Esophagus muscularis mucosa (tissue), 4 donors: ENCODE measurements around the gene NLRP14. TPM values are rescaled to one million over a fixed set of nuclear protein-coding genes. Genes with fewer than 3 reads are reported as not detected.

Experiments
- DNase-seq: peaks from one replicate; pipeline ENCODE4 v3.0.0-alpha.2; 2017; ENCODE audit errors: extremely low spot score
- H3K27ac ChIP-seq, 4 donors: fragments of 200-600 bp; sonication (generic); replicated peaks in 1 of 4; 1 replicate in 3 of 4; 2 replicates in 1 of 4; pipeline ENCODE4 v1.5.1; 2016 to 2019; ENCODE audit warnings: mild to moderate bottlenecking in 1 of 4
- H3K27me3 ChIP-seq, 4 donors: fragments of 200-600 bp; sonication (generic); one replicate each; pipeline versions ENCODE4 v1.5.1 to v1.6.0; 2016 to 2019
- H3K36me3 ChIP-seq, 4 donors: fragments of 200-600 bp; sonication (generic); one replicate each; pipeline ENCODE4 v1.5.1; 2016 to 2019
- H3K4me1 ChIP-seq, 4 donors: fragments of 200-600 bp; sonication (generic); one replicate each; pipeline ENCODE4 v1.5.1; 2016 to 2019
- H3K4me3 ChIP-seq, 4 donors: fragments of 200-600 bp; sonication (generic); 1 replicate in 2 of 4; 2 replicates in 2 of 4; pipeline ENCODE4 v1.5.1; 2016 to 2019; ENCODE audit warnings: mild to moderate bottlenecking in 4 of 4, moderate library complexity in 1 of 4
- H3K9me3 ChIP-seq, 4 donors: fragments of 200-600 bp; sonication (generic); 1 replicate in 3 of 4; 2 replicates in 1 of 4; pipeline ENCODE4 v1.5.1; 2016 to 2019
- EP300 ChIP-seq: sonication (generic); formaldehyde crosslinking; IDR thresholded peaks from one replicate; pipeline ENCODE4 v1.6.1; 2017; ENCODE audit warnings: antibody characterized with exemption
- POLR2A ChIP-seq: fragments of 450-650 bp; IDR thresholded peaks from one replicate; pipeline ENCODE4 v1.6.1; 2017; ENCODE audit warnings: antibody characterized with exemption, moderate library complexity, mild to moderate bottlenecking, low read depth
- POLR2AphosphoS5 ChIP-seq, 2 donors: sonication (generic); formaldehyde crosslinking; IDR thresholded peaks; one replicate each; pipeline ENCODE4 v1.6.1; 2017; ENCODE audit warnings: antibody characterized with exemption in 2 of 2
- WGBS: methylation state at CpG from one replicate; pipeline ENCODE4 v1.1.5; 2018; 5-methylcytosine and 5-hydroxymethylcytosine counted together
- intact Hi-C: fragments of 100-400 bp; cut with DNase I; formaldehyde crosslinking; loops from one replicate; pipeline ENCODE4 v1.15.1; 2023
- total RNA-seq, 4 donors: library from RNA; depleted of rRNA; stranded (reverse); fragments of >200 nt; gene quantifications; one replicate each; pipeline versions ENCODE4 v1.1.0 to v1.2.1, GENCODE V29; 2016
- TF ChIP-seq, protein P1 (sequence below), 3 experiments: fragments of 200-600 bp in 2 of 3; fragments of 450-650 bp in 1 of 3; sonication (generic) in 2 of 3; IDR thresholded peaks; one replicate each; pipeline ENCODE4 v1.5.1; 2017 to 2019; ENCODE audit warnings: antibody characterized with exemption in 3 of 3, mild to moderate bottlenecking in 2 of 3, moderate library complexity in 1 of 3

NLRP14 gene, protein sequence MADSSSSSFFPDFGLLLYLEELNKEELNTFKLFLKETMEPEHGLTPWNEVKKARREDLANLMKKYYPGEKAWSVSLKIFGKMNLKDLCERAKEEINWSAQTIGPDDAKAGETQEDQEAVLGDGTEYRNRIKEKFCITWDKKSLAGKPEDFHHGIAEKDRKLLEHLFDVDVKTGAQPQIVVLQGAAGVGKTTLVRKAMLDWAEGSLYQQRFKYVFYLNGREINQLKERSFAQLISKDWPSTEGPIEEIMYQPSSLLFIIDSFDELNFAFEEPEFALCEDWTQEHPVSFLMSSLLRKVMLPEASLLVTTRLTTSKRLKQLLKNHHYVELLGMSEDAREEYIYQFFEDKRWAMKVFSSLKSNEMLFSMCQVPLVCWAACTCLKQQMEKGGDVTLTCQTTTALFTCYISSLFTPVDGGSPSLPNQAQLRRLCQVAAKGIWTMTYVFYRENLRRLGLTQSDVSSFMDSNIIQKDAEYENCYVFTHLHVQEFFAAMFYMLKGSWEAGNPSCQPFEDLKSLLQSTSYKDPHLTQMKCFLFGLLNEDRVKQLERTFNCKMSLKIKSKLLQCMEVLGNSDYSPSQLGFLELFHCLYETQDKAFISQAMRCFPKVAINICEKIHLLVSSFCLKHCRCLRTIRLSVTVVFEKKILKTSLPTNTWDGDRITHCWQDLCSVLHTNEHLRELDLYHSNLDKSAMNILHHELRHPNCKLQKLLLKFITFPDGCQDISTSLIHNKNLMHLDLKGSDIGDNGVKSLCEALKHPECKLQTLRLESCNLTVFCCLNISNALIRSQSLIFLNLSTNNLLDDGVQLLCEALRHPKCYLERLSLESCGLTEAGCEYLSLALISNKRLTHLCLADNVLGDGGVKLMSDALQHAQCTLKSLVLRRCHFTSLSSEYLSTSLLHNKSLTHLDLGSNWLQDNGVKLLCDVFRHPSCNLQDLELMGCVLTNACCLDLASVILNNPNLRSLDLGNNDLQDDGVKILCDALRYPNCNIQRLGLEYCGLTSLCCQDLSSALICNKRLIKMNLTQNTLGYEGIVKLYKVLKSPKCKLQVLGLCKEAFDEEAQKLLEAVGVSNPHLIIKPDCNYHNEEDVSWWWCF
- not detected for total RNA-seq

DNA sequence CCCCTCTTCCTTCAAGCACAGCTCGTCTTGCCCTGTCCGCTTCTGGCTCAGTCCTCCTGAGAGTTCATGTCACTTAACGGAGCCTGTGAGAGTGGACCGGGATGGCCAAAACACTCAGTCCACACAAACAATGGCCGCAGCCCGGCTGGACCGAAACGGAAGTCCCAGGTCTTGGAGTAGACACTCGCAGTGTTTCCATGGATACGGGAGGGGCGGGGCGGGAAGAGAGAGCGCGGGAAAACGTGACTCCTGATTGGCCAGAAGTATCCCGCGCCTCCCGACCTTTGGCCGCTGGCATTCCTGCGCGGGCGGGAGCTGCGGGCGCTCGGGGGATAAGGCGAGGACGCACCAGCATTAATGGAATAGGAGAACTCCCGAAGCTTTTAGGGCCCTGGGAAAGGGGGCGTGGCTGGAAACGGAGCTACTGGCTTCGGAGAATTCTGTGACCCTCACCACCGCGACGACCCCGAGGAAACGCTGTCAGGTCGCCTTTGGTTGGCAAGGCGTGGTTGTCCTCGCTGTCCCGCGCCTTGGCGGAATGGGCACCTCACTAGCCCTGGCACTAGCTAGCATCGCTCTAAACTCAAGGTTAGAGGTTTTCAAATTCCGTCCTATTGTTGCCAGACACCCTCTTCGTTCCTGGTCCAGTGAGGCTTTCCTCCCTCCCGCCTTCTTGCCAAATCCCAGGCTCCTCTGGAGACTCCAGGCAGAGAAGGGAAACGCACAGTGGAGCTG is at the start of gene NLRP14, which contains the start of gene ZNF214:
NLRP14 (plus strand) TSS at position 297 of the 735 bp plus-strand sequence. CDS start 18,108 bp downstream, outside the sequence.
ZNF214 (minus strand) TSS at position 164 of the 735 bp plus-strand sequence. CDS start 17,511 bp downstream, outside the sequence.
- H3K27ac ChIP-seq: peak within 1 kb of the TSS; percentile 67 to 86 (median 76)
- intact Hi-C loops: no loop called here
- no peaks in the 10 kb centered on the region for H3K27me3 ChIP-seq
- H3K4me1 ChIP-seq: peaks cover 8 to 24% (median 14%) of the 10 kb centered on the region in 4 donors
- no peaks in the 10 kb centered on the region for H3K36me3 ChIP-seq
- TF ChIP-seq, protein P1, sequence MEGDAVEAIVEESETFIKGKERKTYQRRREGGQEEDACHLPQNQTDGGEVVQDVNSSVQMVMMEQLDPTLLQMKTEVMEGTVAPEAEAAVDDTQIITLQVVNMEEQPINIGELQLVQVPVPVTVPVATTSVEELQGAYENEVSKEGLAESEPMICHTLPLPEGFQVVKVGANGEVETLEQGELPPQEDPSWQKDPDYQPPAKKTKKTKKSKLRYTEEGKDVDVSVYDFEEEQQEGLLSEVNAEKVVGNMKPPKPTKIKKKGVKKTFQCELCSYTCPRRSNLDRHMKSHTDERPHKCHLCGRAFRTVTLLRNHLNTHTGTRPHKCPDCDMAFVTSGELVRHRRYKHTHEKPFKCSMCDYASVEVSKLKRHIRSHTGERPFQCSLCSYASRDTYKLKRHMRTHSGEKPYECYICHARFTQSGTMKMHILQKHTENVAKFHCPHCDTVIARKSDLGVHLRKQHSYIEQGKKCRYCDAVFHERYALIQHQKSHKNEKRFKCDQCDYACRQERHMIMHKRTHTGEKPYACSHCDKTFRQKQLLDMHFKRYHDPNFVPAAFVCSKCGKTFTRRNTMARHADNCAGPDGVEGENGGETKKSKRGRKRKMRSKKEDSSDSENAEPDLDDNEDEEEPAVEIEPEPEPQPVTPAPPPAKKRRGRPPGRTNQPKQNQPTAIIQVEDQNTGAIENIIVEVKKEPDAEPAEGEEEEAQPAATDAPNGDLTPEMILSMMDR (IDR thresholded peaks at IDR 0.05): no peak
- peak; percentile 46 to 48 for TF ChIP-seq POLR2AphosphoS5 (IDR thresholded peaks at IDR 0.05)
- 5% methylated on average over 37 of the region's 47 CpGs for WGBS
- DNase-seq: peak; percentile 97
- H3K4me3 ChIP-seq: peak within 1 kb of the TSS; percentile 60 to 78 (median 66)
- H3K9me3 ChIP-seq: no peaks in the 10 kb centered on the region

DNA sequence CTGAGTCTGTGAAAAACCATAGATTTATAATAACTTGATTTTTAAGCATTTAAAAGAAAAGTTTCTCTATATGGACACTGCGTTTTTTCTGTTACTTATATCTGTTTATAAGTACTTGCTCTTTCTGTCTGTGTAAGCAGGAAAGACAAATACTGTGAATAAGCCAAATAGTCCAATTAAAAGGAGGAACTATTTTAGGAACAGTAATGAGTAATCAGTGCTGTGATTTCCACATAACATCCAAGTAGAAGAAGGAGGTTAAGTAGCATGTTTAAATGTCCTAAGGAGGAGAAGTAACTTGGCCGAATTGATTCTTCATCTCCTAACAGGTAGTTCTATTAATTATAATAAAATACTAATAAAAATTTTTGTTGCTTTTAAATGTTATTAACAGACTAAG is 40.9 kb upstream of the NLRP14 start:
- DNase-seq: no peak
- Histone ChIP-seq H3K27me3 (no peaks in the 10 kb centered on the region), H3K9me3 (no peaks in the 10 kb centered on the region), H3K4me1 (no peaks in the 10 kb centered on the region), H3K27ac (no peak overlapping the region), H3K36me3 (no peaks in the 10 kb centered on the region), H3K4me3 (no peak overlapping the region)
- intact Hi-C loops: no loop called here
- 79% methylated on average over 2 of the region's 2 CpGs for WGBS
- TF ChIP-seq EP300: no peak

DNA sequence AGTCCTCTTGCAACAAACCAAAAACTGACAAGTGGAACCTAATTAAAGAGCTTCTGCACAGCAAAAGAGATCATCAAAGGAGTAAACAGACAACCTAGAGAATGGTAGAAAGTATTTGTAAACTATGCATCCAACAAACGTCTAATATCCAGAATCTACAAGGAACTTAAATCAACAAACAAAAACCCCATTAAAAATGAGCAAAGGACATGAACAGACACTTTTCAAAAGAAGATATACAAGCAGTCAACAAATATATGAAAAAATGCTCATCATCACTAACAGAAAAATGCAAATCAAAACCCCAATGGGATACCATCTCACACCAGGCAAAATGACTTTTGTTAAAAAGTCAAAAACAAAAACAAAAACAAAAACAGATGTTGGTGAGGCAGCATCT is 33.8 kb upstream of the NLRP14 start:
- no peak overlapping the region for H3K27ac ChIP-seq
- DNase-seq: no peak
- H3K4me3 ChIP-seq: no peak overlapping the region
- no peak for TF ChIP-seq EP300
- 46% methylated on average over 1 of the region's 1 CpG for WGBS
- H3K27me3 ChIP-seq: no peaks in the 10 kb centered on the region
- H3K9me3 ChIP-seq: no peaks in the 10 kb centered on the region
- no peaks in the 10 kb centered on the region for H3K36me3 ChIP-seq
- intact Hi-C loops: no loop called here
- no peaks in the 10 kb centered on the region for H3K4me1 ChIP-seq

DNA sequence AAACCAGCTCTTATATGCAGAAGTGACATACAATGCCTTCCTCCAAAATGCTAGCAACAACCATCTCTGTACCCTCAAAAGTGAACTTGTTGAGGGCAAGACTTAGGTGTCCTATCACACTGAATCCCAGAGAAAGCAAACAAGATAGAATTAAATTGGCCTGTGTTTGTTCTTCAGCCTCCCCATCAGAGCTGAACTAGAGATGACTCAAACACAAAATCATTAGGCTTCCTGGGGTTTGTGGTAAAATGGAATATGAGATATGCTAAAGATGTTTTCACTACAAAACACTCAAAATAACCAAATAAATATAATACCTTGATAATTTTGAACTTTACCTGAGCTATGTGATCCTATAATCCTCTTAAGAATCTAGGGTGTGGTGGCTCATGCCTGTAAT is 31.8 kb upstream of the NLRP14 start:
- intact Hi-C loops: no loop called here
- no peak overlapping the region for H3K27ac ChIP-seq
- no peak for DNase-seq
- H3K36me3 ChIP-seq: no peaks in the 10 kb centered on the region
- TF ChIP-seq, protein P1 (IDR thresholded peaks at IDR 0.05): no peak
- TF ChIP-seq POLR2A (no peak), EP300 (no peak), POLR2AphosphoS5 (IDR thresholded peaks at IDR 0.05) (no peak)
- no peaks in the 10 kb centered on the region for H3K9me3 ChIP-seq
- no peak overlapping the region for H3K4me3 ChIP-seq
- H3K27me3 ChIP-seq: no peaks in the 10 kb centered on the region
- peaks cover 0 to 17% (median 10%) of the 10 kb centered on the region in 4 donors for H3K4me1 ChIP-seq

DNA sequence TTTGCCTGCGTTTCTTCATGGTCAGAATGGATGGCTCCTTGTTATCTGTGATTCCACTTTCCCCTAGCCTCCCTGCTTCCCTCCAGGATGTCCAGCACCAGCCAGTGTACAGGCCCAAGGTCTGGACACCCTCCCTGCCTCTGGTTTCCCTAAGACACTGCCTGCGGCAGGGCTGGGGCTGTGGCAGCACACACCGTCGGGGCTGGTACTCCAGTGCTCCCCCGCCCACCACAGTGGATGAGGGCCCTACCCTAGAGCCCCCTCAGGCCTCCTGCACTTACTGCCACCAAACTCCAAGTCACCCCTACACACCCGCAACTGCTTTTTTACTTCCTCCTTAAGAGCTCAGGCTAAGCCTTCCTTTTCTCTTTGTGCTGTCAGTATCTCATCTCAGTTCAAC is 29.1 kb upstream of the NLRP14 start:
- intact Hi-C loops: no loop called here
- Histone ChIP-seq H3K36me3 (no peaks in the 10 kb centered on the region), H3K4me3 (no peak overlapping the region), H3K9me3 (no peaks in the 10 kb centered on the region), H3K27me3 (no peaks in the 10 kb centered on the region), H3K4me1 (peaks cover 0 to 17% (median 10%) of the 10 kb centered on the region in 4 donors), H3K27ac (no peak overlapping the region)
- DNase-seq: no peak
- TF ChIP-seq POLR2A: no peak
- TF ChIP-seq, protein P1 (IDR thresholded peaks at IDR 0.05): no peak
- no peak for TF ChIP-seq EP300
- TF ChIP-seq POLR2AphosphoS5 (IDR thresholded peaks at IDR 0.05): no peak
- WGBS: 72% methylated on average over 6 of the region's 6 CpGs
